Stimulated activated CD4-positive, alpha-beta T cell treated with anti-CD3 and anti-CD28 coated beads, TNF-alpha, amount 100 ng/mL, for 48 hours (primary cell): ENCODE results near the gene HABP2.

ENCODE experiments used
- DNase-seq, 3 donors: peaks; one replicate each; pipeline ENCODE4 v3.0.0-alpha.2; 2020; ENCODE audit warnings: low read depth in 3 of 3

The HABP2 gene

GRCh38 chr10:113525713-113526112 lies 27.1 kb upstream of the HABP2 start:
- no peak for DNase-seq

DNA sequence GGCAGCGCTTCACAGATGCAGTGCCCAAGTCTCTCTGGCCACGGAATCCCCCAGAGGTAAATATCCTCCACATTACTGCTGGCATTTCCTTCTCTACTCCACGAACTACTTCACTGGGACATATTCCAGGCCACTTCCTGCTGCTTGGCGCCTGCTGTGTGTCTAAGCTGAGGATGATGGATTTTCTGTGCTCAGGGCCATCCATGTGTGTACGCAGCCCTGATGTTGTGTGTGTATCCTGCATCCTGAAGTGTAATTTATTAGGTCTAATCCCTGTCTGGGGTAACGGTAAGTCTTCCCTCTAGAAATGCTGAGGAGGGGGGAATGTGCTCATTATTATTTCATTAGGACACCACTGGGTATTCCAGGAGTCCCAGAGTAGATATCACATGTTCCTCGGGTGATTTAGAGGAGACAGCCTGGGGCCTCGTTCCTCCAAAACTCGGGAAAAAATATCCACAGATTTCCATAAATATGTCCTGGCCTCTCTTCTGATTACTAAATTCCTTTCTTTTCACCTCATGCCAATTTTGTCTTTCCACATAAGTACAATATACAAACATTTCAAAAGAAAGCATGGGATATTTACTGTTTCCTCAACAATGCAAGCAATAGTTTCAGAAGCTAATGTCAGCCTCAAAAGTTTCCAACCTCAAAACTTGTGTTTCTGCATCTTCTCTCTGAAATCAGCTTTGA lies 25.5 kb upstream of the HABP2 start:
- no peak for DNase-seq

DNA sequence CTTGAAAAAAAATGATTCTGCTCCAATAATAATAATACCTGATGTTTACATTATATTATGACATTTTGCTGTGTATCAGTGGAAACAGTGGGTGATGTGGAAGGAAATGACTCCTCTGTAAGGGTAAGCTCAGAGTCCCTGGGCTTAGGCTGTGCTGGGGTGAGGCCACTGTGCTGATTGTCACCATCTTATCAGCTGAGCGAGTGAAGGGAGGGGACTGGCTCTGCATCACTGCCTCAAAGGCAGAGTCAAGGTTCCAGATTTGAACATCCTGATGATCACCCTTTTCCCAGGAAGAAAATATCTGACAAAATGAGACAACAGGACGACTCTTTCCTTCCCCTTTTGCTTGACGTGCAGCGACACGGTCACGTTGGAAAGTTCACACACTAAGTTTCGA lies 24.0 kb upstream of the HABP2 start:
- no peak for DNase-seq

GRCh38 chr10:113529575-113529974 lies 23.3 kb upstream of the HABP2 start:
- DNase-seq = no peak

DNA sequence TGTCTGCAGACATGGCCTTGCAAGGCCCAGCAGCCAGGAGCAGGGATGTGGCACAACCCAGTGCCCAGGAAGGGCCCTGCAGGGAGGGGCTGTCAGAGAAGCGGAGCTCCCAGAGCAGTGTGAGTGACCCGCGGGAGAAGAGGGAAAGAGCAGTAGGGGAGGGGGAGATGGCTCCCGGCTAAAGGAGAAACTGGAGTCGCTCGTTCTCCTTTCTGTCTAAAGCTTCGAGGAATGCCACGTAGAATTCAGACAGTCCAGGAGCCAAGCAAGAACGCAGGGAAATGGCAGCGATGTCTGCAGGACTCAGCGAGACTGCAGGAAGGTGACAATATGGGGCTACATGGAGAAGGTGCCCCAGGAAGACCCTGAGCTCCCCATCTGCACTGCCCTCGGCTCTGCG lies 22.4 kb upstream of the HABP2 start:
- no peak for DNase-seq

- DNase-seq = no peak
Measured at GRCh38 chr10:113532724-113533123, 20.1 kb upstream of the HABP2 start.

DNA sequence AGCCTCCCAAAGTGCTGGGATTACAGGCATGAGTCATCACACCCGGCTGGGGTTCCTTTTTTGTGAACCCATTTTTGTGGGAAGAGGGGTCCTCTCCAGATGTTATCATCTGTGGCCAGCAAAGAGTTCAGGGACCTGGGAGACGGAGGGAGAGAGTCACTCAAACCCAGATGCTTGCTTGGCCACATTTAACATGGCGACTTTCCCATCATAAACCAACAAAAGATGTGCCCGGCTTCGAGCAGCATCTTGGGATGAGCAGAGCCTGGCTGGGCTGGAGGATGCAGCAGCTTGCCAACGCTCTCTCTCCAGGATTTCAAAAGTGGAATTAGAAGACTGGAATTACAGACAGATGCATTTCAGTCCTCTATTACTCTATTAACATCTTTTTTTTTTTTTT lies 19.1 kb upstream of the HABP2 start:
- DNase-seq = no peak

GRCh38 chr10:113534423-113534822 lies 18.4 kb upstream of the HABP2 start:
- DNase-seq = no peak

DNA sequence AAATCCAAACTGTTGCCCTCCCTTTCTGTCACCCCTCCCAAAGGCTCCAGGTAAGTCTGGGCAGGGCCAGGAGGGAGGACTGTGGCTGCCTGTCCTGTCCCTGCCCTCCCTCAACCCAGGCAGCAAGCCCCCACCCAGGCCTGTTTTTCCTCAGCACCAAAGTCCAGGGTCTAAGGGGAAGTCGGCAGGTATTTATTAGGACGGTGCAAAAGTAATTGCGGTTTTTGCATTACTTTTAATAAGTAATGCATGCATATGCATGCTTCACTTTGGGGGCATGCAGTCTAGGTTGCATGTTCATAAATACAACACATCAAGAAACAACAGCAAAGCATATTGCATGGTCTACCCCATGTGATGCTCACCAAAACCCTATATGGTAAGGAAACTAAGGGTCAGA lies 15.2 kb upstream of the HABP2 start:
- DNase-seq = no peak

DNA sequence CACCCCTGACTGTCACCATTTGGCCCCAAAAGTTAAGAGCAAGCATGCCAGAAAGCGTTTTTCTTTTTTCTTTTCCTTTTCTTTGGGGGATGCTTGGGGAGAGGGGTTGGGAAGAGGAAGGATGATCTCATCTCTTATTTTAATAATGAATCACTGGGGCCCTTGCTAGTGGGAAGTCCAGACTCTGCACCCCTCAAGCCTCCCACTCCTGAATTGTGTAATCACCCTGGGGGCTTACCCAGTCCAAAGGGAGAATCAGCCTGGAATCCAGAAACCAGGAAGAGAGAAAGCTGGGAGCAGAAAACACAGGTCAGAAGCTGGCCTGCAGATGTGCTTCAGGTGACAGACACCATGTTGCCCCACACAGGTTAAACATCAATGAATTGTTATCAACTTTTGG lies 14.7 kb upstream of the HABP2 start:
- DNase-seq = no peak

DNA sequence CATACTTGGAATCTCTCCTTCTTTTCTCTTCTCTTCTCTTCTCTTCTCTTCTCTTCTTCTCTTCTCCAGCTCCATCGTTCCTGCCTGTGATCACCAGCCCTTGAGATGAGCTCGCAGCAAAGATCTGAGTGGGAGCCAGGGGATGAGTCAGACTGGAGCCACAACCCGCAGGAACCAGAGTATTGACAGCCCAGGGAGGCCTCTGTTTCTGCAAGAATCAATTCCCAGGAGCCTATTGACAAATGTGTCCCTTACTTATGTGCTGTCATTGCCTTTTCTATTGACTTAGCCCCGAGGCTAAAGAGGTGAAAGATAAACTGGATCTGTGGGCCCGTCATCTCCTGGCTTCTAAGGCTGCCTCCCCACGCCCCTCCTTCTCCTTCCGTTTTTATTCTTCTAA lies 13.1 kb upstream of the HABP2 start:
- DNase-seq = no peak

DNA sequence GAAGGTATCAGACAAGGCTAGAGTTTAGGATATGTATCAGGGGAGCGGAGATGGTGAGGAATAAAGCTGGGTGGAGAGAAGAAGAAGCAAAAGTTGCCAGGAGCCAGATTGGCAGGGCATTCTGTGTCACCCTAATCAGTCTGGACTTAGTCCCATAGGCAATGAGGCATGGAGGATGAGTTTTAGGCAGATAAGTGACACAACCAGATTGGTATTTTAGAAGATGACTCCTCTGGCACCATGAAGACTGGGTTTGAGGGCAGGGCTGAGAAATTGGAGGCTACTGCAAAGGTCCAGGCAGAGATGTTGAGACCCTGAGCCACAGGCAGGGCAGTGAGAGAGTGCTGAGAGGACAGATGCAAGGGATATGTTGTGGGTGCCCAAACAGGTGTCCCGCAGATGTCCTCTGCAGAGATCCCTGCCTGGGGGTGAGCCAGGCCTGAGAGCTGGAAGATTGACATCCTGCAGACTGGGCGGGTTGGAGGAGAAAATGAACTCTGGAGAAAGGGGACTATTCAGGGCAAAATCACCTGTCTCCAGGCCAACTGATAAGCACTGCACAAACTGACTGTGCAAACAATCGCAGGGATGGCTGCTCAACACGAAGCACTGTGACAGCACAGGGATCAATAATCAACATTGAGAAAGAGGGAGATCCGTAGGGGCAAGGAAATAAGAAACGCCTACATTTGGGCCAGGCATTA lies 11.9 kb upstream of the HABP2 start:
- DNase-seq = no peak

- DNase-seq = no peak
Measured at GRCh38 chr10:113541549-113541927, 11.3 kb upstream of the HABP2 start.

DNA sequence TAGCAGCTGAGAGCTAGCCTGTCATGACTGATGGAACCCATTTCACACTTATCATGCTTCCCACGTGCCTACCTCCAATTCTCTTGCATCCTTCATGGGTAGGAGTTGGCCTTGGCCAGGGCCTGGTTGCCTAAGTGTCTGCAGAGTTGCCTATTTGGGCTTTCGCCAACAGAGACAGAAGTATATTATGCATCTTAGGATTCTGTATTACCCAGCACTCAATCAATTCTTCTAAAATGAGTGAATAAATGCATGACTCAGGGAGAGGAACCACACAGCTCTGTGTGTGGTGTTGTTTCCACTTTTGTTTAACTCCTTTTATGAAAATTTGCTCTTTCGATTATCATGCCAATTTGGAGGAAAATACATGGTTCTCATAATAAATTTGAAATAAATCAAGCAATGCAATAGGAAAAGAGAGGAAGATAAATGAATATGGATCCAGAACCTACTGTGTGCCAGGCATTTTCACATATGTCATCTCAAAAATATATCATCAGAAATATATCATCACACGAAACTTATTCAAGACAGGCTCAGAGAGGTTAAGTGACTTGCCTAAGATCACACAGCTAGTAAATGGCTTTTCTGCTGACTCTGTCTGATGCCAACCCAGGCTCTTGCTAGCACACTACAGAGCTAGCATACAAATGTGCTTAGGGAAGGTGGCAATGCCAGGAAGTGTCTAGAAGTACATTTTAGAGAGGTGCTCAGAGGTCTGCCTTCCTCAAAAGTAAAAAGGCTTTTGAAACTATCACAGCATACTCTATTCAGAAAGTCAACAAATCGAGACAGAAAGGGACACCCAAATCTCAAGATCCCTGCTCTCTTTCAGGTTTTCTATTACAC lies 9.5 kb upstream of the HABP2 start:
- DNase-seq = no peak

GRCh38 chr10:113544392-113544791 lies 8.5 kb upstream of the HABP2 start:
- no peak for DNase-seq

- no peak for DNase-seq
Measured at GRCh38 chr10:113547426-113547825, 5.4 kb upstream of the HABP2 start.

- DNase-seq = no peak
Measured at GRCh38 chr10:113549856-113550255, 3.0 kb upstream of the HABP2 start.

GRCh38 chr10:113550365-113550764 lies 2.5 kb upstream of the HABP2 start:
- DNase-seq = no peak

- no peak for DNase-seq
Measured at GRCh38 chr10:113552014-113552413, 839 bp upstream of the HABP2 start.

DNA sequence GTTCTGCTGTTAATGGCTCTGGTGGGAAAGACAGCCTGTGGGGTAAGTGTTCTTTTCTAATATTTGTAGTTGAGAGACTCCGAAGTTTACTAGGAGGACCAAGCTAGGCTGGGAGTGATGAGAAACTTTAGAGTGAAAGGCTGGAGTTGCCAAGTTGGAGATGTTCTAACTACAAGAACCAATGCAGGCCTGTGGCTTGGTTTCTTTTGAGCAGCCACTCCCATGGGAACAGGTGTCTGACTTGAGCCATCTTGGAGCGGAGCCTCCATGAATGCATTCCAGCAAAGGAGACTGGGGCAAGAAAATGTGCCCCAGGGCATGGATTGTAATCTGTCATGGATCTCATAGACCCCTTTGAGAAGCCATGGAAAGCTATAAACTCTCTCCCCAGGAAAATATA lies 296 bp downstream of the HABP2 start:
- DNase-seq = no peak

- DNase-seq = no peak
Measured at GRCh38 chr10:113554214-113554613, 1.4 kb downstream of the HABP2 start.

- no peak for DNase-seq
Measured at GRCh38 chr10:113555245-113555644, 2.4 kb downstream of the HABP2 start.

GRCh38 chr10:113555751-113556150 lies 2.9 kb downstream of the HABP2 start:
- no peak for DNase-seq
